Activated T-helper 17 cell treated with anti-CD3 and anti-CD28 coated beads, Interleukin-2, amount 50 U/mL, for 72 hours (primary cell): Measurements from ENCODE around the gene TFRC. TPM values are rescaled to one million over a fixed set of nuclear protein-coding genes. Genes with fewer than 3 reads are reported as not detected.
"Not testable (repeated sequence)": the region's sequence is repeated elsewhere in the genome, so short reads cannot be mapped to it uniquely, and the experiment has no call there.

Experiments used
- ATAC-seq: fragments of 150-1000 bp; cut with Tn5 transposase; replicated peaks from 2 replicates; pipeline ENCODE4 v1.10.0; 2021; ENCODE audit warnings: mild to moderate bottlenecking, moderate library complexity
- H3K27ac Mint-ChIP-seq: one replicate; pipeline ENCODE4 v1.8.0; 2022; ENCODE audit warnings: mixed read lengths
- H3K27me3 Mint-ChIP-seq: one replicate; pipeline ENCODE4 v1.8.0; 2022; ENCODE audit warnings: mixed read lengths
- H3K36me3 Mint-ChIP-seq: one replicate; pipeline ENCODE4 v1.8.0; 2022; ENCODE audit warnings: low read depth, mild to moderate bottlenecking, mixed read lengths
- H3K4me1 Mint-ChIP-seq: one replicate; pipeline ENCODE4 v1.8.0; 2022; ENCODE audit warnings: mixed read lengths
- H3K4me3 Mint-ChIP-seq: one replicate; pipeline ENCODE4 v1.8.0; 2022; ENCODE audit warnings: mild to moderate bottlenecking, mixed read lengths
- H3K9me3 Mint-ChIP-seq: one replicate; pipeline ENCODE4 v1.8.0; 2022; ENCODE audit warnings: mixed read lengths
- total RNA-seq, 2 donors: library from RNA; stranded (reverse); gene quantifications; one replicate each; pipeline ENCODE4 v1.2.3, GENCODE V29; 2022

Gene TFRC
- total RNA-seq, 2 donors from 2014 or later: 376 to 800 TPM

- not testable (repeated sequence) for H3K4me3 Mint-ChIP-seq, ATAC-seq, H3K27me3 Mint-ChIP-seq, H3K9me3 Mint-ChIP-seq, H3K4me1 Mint-ChIP-seq, H3K36me3 Mint-ChIP-seq
- peak overlapping the region; percentile 70 for H3K27ac Mint-ChIP-seq
These were observed 16.6 kb upstream of the TFRC start for GRCh38 chr3:196098365-196098980.

- no peaks in the 10 kb centered on the region for H3K9me3 Mint-ChIP-seq
- ATAC-seq: peak; percentile 69
- H3K4me1 Mint-ChIP-seq: peaks cover 9% of the 10 kb centered on the region
- no peak overlapping the region for H3K4me3 Mint-ChIP-seq
- H3K27me3 Mint-ChIP-seq: no peaks in the 10 kb centered on the region
- H3K27ac Mint-ChIP-seq: peak overlapping the region; percentile 55
- H3K36me3 Mint-ChIP-seq: no peaks in the 10 kb centered on the region
These were observed 15.7 kb upstream of the TFRC start for GRCh38 chr3:196097373-196098154.

- Mint-ChIP-seq H3K36me3 (no peaks in the 10 kb centered on the region), H3K4me1 (peaks cover 9% of the 10 kb centered on the region), H3K9me3 (no peaks in the 10 kb centered on the region), H3K27ac (no peak overlapping the region), H3K27me3 (no peaks in the 10 kb centered on the region), H3K4me3 (no peak overlapping the region)
- no peak for ATAC-seq
These were observed 14.6 kb upstream of the TFRC start for GRCh38 chr3:196096382-196096953.

GRCh38 chr3:196093317-196094111 is 11.6 kb upstream of the TFRC start:
- Mint-ChIP-seq H3K36me3 (no peaks in the 10 kb centered on the region), H3K9me3 (no peaks in the 10 kb centered on the region), H3K4me1 (peaks cover 7% of the 10 kb centered on the region), H3K4me3 (no peak overlapping the region), H3K27ac (no peak overlapping the region), H3K27me3 (no peaks in the 10 kb centered on the region)
- no peak for ATAC-seq

GRCh38 chr3:196087906-196088305 is 6.0 kb upstream of the TFRC start:
- no peaks in the 10 kb centered on the region for H3K27me3 Mint-ChIP-seq
- no peak overlapping the region for H3K4me3 Mint-ChIP-seq
- no peaks in the 10 kb centered on the region for H3K4me1 Mint-ChIP-seq
- no peak overlapping the region for H3K27ac Mint-ChIP-seq
- ATAC-seq: no peak
- no peaks in the 10 kb centered on the region for H3K9me3 Mint-ChIP-seq
- H3K36me3 Mint-ChIP-seq: no peaks in the 10 kb centered on the region

GRCh38 chr3:196082619-196082971 is 705 bp upstream of the TFRC start:
- H3K9me3 Mint-ChIP-seq: no peaks in the 10 kb centered on the region

GRCh38 chr3:196081002-196081833 is 672 bp downstream of the TFRC start:
- H3K4me1 Mint-ChIP-seq: peaks cover 19% of the 10 kb centered on the region
- peaks cover 59% of the 10 kb centered on the region for H3K36me3 Mint-ChIP-seq
- H3K27me3 Mint-ChIP-seq: no peaks in the 10 kb centered on the region
- ATAC-seq: peak; percentile 64
- H3K27ac Mint-ChIP-seq: peak overlapping the region; percentile 98
- peak overlapping the region; percentile 98 for H3K4me3 Mint-ChIP-seq
- no peaks in the 10 kb centered on the region for H3K9me3 Mint-ChIP-seq

More at GRCh38 chr3:196082619-196082971, 705 bp upstream of the TFRC start:
- H3K27ac Mint-ChIP-seq: peak overlapping the region; percentile 98
- H3K4me1 Mint-ChIP-seq: peaks cover 12% of the 10 kb centered on the region
- H3K36me3 Mint-ChIP-seq: peaks cover 45% of the 10 kb centered on the region
- H3K27me3 Mint-ChIP-seq: no peaks in the 10 kb centered on the region
- peak overlapping the region; percentile 98 for H3K4me3 Mint-ChIP-seq
- ATAC-seq: no peak

- Mint-ChIP-seq H3K36me3 (peaks cover 69% of the 10 kb centered on the region), H3K4me1 (peaks cover 23% of the 10 kb centered on the region)
These were observed 1.6 kb downstream of the TFRC start for GRCh38 chr3:196080101-196080846.

GRCh38 chr3:196079682-196080081 is 2.2 kb downstream of the TFRC start:
- no peak for ATAC-seq
- peak overlapping the region; percentile 98 for H3K27ac Mint-ChIP-seq
- H3K4me1 Mint-ChIP-seq: peaks cover 25% of the 10 kb centered on the region
- H3K27me3 Mint-ChIP-seq: no peaks in the 10 kb centered on the region
- H3K9me3 Mint-ChIP-seq: no peaks in the 10 kb centered on the region
- peaks cover 75% of the 10 kb centered on the region for H3K36me3 Mint-ChIP-seq
- peak overlapping the region; percentile 98 for H3K4me3 Mint-ChIP-seq

More at GRCh38 chr3:196080101-196080846, 1.6 kb downstream of the TFRC start:
- peak overlapping the region; percentile 98 for H3K4me3 Mint-ChIP-seq
- peak overlapping the region; percentile 98 for H3K27ac Mint-ChIP-seq
- not testable (repeated sequence) for H3K9me3 Mint-ChIP-seq, H3K27me3 Mint-ChIP-seq, ATAC-seq

- Mint-ChIP-seq H3K4me3 (peak overlapping the region; percentile 31), H3K36me3 (peaks cover 100% of the 10 kb centered on the region), H3K27me3 (no peaks in the 10 kb centered on the region), H3K4me1 (peaks cover 25% of the 10 kb centered on the region), H3K9me3 (no peaks in the 10 kb centered on the region), H3K27ac (no peak overlapping the region)
- no peak for ATAC-seq
These were observed 6.9 kb downstream of the TFRC start for GRCh38 chr3:196075013-196075412.

GRCh38 chr3:196073255-196073753 is 8.6 kb downstream of the TFRC start:
- Mint-ChIP-seq H3K9me3 (no peaks in the 10 kb centered on the region), H3K4me3 (no peak overlapping the region), H3K36me3 (peaks cover 100% of the 10 kb centered on the region), H3K27me3 (no peaks in the 10 kb centered on the region), H3K27ac (peak overlapping the region; percentile 1), H3K4me1 (peaks cover 17% of the 10 kb centered on the region)
- peak; percentile 96 for ATAC-seq

- no peak for ATAC-seq
- Mint-ChIP-seq H3K4me3 (no peak overlapping the region), H3K36me3 (peaks cover 100% of the 10 kb centered on the region), H3K9me3 (no peaks in the 10 kb centered on the region), H3K27ac (no peak overlapping the region), H3K4me1 (peaks cover 16% of the 10 kb centered on the region), H3K27me3 (no peaks in the 10 kb centered on the region)
These were observed 9.6 kb downstream of the TFRC start for GRCh38 chr3:196072313-196072712.

- not testable (repeated sequence) for H3K27ac Mint-ChIP-seq, ATAC-seq, H3K27me3 Mint-ChIP-seq, H3K9me3 Mint-ChIP-seq, H3K4me3 Mint-ChIP-seq
- peaks cover 14% of the 10 kb centered on the region for H3K4me1 Mint-ChIP-seq
- H3K36me3 Mint-ChIP-seq: peaks cover 100% of the 10 kb centered on the region
These were observed 13.1 kb downstream of the TFRC start for GRCh38 chr3:196068812-196069211.
